GM18873 (cell line): ENCODE measurements around the gene RALA.
"Not testable (repeated sequence)": the region's sequence is repeated elsewhere in the genome, so short reads cannot be mapped to it uniquely, and the experiment has no call there.

Experiments
- ATAC-seq: cut with Tn5 transposase; IDR thresholded peaks from one replicate; pipeline ENCODE4 v1.9.1; 2021; ENCODE audit warnings: mild to moderate bottlenecking, moderate library complexity, moderate number of reproducible peaks; ENCODE audit not compliant: unreplicated experiment, low FRiP score

The RALA gene

GRCh38 chr7:39721345-39721744 lies 98.0 kb downstream of the RALA start:
- no peak for ATAC-seq

- no peak for ATAC-seq
These were observed 98.7 kb downstream of the RALA start for GRCh38 chr7:39721919-39722597.

DNA sequence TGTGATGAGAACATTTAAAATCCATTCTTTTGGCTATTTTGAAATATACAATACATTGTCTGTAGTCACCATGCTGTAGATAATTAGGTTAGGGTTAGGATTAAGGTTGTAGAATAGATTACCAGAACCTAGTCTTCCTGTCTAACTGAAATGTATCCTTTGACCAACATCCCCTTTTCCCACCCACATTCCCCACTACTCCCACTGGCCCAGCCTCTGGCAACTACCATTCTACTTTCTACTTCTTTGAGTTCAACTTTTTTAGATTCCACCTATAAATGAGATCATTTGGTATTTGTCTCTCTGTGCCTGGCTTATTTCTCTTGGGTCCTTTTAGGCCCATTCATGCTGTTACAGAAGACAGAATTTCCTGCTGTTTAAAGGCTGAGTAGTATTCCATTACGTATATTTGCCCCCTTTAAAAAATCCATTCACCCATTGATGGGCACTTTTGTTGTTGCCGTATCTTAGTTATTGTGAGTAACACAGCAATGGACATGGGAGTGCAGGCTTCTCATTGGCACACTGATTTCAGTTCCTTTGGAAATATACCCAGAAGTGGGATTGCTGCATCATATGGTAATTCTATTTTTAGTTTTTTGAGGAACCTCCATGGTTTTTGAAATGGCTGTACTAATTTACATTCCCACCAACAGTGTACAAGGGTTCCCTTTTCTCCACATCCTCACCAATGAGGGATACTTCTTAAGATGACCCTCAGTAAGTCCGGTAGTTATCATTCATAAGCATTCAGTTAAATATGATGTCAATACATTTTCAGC lies 104.0 kb downstream of the RALA start:
- no peak for ATAC-seq

GRCh38 chr7:39732837-39733804 lies 109.7 kb downstream of the RALA start:
- ATAC-seq: peak; percentile 92

DNA sequence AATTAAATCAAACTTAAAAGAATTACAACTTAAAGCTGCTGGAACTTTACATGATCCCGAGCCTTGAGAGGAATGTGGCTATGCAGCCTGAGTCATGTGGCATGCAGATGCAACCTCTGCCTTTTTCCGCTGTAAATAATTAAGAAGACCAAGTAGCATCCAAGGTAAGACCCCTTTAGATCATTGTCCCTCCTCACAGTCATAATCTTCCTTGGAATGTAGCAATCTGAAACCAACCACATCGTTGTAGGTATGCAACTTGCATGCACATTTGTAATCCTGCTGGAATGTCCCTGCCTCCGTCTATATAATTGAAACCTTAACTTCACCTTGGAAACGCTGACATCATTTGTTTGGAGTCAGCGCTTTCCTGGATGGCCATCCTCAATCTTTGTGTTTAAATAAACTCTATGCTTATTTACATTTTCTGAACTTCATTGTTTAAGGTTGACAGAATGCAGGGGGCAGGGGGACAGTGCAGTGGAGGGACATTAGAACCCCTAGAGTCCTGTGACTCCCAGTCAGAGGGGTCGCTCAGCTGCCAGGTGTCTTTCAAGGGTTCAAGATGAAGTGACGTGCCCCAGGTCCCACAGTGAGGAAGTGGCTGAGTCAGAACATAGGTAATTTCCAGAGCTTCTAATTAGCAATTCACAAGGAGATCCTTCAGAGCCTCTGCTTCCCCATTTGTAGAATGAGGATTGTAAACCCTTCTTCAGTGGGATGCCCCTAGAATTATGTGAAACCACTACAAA lies 110.7 kb downstream of the RALA start:
- ATAC-seq: no peak

DNA sequence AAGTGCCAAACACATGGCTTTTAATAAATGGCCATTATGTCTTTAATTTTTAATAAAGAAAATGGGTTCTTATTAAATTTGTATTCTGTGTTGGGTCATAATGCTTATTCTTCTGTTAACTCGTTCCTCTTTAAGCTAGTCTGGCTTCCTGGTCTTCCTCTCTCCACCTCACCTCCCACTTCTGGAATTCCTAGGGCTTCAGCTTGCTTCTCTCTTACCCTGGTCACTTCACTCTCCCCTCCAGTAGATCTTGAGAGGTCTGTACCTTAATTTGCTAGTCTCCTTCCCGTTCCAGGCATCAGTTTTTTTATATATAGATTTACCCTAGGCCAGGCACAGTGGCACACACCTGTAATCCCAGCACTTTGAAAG lies 111.2 kb downstream of the RALA start:
- ATAC-seq: no peak

- ATAC-seq: no peak
These were observed 112.5 kb downstream of the RALA start for GRCh38 chr7:39735903-39736302.

DNA sequence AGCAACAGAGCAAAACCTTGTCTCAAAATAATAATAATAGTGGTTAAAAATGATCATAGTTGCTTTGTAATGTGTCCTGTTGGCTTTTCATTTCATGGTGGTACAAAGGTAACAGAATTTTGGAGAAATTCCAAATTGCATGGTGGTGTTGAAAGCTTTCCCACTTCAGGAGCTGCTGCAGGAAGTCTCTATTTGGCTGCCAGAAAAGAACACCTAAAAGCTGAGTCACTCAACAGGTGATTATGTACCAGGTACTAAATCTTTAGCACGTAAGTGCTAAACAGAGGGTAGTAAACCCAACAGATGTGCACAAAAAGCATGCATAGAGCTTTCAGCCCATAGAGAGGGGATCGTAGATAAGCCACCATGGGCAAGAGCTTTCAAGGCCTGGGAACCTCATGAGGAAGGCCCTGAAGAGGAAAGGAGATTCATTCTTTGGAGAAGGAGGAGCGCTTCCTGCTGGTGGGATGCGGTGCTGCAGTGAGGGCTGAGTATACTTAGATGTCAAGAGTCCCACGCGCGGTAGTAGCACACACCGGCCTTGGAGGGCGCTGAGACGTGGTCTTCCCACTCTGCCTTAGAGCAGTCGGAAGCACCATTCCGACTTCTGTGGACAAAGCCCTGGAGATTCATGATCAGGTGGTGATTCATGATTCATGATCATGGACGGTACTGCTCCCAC lies 118.7 kb downstream of the RALA start:
- no peak for ATAC-seq

- ATAC-seq: no peak
These were observed 121.2 kb downstream of the RALA start for GRCh38 chr7:39744620-39745019.

DNA sequence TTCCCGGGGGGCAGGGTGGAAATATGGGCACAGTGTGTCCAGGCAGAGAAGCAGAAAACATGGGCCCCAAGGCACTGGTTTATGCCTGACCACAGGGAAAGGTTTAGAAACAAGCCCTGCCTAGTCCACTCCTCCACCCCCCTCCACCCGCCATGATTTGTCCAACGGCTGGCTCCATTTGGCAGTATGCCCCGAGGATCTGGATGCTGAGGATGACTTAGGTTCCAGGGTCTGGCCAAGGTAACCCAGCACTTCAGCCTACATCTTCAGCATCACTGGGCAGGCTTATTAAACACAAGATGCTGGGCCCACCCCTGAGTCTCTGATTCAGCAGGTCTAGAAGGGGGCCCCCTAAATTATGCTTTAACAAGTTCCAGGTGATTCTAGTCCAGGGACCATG lies 121.9 kb downstream of the RALA start:
- no peak for ATAC-seq

DNA sequence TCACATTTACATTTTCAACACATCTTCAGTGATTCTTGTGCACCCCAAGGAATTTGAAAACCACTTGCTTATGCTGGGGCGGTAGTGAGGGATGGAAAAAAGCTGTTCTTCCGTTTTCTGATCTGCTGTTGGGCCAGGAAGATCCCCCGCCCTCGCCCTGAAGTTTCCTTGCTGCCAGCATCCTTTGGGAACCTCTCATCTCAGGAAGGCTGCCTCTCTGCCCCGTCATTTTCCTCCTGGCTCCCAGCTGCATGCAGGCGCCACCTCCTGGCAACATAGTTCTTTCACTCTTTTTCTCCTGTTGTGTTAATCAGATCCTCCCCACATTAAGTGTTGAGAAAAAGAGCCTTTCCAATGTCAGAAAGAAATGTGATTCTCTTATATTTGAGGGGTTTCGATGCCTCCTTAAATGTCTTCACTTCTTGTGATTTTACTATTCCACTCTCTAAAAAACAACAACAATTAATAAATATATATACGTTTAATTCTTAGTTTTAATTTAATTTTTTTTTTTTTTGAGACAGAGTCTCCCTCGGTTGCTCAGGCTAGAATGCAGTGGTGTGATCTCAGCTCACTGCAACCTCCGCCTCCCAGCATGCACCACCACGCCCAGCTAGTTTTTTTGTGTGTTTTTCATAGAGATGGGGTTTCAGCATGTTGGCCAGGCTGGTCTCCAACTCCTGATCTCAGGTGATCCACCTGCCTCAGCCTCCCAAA lies 122.9 kb downstream of the RALA start:
- ATAC-seq: no peak

GRCh38 chr7:39749177-39749576 lies 125.8 kb downstream of the RALA start:
- no peak for ATAC-seq

DNA sequence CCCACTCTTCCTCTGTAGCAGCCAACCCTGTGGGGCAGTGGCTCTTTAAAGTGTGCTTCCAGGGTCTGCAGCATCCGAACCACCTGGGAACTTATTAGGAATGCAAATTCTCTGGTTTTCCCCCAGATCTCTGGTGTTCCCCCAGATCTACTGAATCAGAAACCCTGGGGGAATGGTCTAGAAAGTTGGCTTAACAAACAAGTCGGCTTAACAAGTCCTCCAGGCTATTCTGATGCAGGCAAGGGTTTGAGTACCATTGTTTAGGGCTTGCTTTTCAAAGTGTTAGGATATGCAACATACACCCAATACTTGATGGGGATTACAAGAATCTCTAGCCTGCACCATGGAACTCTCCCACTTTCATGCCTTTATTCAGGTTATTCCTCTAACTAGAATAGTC lies 126.3 kb downstream of the RALA start:
- no peak for ATAC-seq

GRCh38 chr7:39750253-39751077 lies 127.1 kb downstream of the RALA start:
- no peak for ATAC-seq

DNA sequence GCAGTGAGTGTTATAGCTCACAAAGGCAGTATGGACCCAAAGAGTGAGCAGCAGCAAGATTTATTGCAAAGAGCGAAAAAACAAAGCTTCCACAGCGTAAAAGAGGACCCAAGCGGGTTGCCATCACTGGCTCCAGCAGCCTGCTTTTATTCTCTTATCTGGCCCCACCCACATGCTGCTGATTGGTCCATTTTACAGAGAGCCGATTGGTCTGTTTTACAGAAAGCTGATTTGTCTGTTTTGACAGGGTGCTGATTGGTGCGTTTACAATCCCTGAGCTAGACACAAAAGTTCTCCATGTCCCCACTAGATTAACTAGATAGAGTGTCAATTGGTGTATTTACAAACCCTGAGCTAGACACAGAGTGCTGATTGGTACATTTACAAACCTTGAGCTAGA lies 129.9 kb downstream of the RALA start:
- not testable (repeated sequence) for ATAC-seq

GRCh38 chr7:39753823-39754325 lies 130.5 kb downstream of the RALA start:
- no peak for ATAC-seq

DNA sequence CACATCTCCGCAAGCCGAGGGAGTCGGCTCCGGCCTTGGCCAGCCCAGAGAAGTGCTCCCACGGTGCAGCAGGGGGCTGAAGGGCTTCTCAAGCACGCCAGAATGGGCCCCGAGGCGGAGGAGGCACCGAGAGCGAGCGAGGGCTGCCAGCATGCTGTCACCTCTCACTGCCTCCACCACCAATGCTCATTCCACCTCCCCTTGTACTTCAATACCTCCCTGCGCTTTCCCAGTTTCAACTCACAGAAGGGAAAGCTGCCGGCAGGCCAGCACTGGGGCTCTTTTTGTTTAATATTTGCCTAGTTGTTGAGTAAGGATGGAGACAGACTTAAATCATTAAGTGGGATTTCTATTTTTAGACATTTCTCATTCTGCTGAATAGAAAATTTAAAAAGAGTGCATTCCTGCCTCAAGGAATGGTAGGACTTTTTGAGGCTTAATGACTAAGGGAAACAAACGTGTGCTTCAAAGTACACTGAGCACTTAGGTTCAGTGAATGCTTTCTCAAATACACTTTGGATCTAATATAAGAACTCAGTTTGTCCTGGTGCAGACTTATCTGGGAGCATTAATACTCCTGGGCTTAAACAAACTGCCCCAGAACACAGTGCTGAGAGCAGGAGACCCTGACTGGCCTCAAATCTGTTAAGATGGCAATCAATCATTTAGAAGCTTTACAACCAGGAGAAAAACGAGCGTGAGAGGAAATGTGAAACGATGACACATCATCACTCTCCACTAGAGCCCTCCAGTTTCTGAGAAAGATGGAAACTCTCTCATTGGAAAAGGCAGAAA lies 131.2 kb downstream of the RALA start:
- ATAC-seq: no peak
